Fibroblast of pulmonary artery (primary cell): ENCODE results near the gene OLA1.

ENCODE experiments used
- DNase-seq: peaks from one replicate; pipeline ENCODE4 v3.0.0-alpha.2; 2010; ENCODE audit warnings: low read depth
- H3K4me3 ChIP-seq: replicated peaks from 2 replicates; pipeline ENCODE4 v1.5.1; 2011; ENCODE audit warnings: low read depth, mild to moderate bottlenecking, control low read depth, low read length, moderate library complexity
- CTCF ChIP-seq: IDR thresholded peaks from 2 replicates; pipeline ENCODE4 v1.5.1; 2011; ENCODE audit warnings: mild to moderate bottlenecking, control low read depth, low read length, inconsistent platforms; ENCODE audit errors: missing control alignments

Gene OLA1

GRCh38 chr2:174172802-174173355 lies 75.5 kb downstream of the OLA1 start:
- TF ChIP-seq CTCF: no peak
- H3K4me3 ChIP-seq: no peak overlapping the region
- DNase-seq: no peak

DNA sequence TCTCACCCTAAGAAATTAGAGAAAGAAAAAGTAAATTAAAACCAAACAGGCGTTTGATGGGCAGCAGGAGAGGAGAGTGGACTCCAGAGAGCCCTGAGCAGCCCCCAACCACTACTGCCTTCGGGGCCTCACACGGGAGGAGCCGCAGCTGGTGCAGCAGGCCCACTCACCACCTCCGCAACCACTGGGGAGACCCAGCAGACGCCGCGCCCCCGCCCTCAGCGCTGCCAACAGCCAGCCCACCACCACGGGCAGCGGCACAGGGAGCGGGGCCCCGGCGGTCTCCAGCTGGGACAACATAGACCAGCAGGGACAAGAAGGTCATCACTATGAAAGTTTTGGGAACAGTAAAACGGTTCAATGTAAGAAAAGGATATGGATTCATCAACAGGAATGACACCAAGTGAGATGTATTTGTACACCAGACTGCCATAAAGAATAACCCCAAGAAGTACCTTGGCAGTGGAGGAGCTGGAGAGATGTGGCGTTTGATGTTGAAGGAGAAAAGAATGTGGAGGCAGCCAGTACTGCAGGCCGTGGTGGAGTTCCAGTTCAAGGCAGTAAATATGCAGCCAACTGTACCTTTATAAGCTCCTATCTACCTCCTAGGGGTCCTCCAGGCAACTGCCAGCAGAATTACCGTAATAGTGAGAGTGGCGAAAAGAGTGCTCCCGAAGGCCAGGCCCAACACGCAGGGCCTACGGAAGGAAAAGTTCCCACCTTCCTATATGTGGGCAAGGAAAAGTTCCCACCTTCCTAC lies 76.5 kb downstream of the OLA1 start:
- no peak for DNase-seq
- no peak overlapping the region for H3K4me3 ChIP-seq
- no peak for TF ChIP-seq CTCF

DNA sequence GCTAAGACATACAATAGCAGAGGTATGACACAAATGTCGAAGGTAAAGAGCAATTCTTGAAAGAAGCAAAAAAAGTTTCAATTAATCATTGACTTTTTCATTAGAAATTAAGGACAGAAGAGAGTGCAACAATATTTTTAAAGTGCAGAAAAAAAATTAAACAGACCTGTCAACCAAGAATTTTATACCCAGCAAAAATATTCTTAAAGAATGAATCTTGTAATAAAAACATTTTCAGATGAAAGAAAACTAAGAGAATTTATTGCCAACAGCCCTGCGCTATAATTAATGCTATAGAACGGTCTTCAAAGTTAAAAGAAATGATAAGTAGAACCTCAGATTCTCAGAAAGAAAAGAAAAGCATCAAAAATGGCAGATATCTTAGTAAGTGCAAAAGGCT lies 79.0 kb downstream of the OLA1 start:
- no peak for TF ChIP-seq CTCF
- no peak for DNase-seq
- no peak overlapping the region for H3K4me3 ChIP-seq

- peak; percentile 11 for DNase-seq
- TF ChIP-seq CTCF: no peak
- H3K4me3 ChIP-seq: no peak overlapping the region
Observed at GRCh38 chr2:174166261-174166660, 82.1 kb downstream of the OLA1 start.

- no peak for TF ChIP-seq CTCF
- no peak overlapping the region for H3K4me3 ChIP-seq
- DNase-seq: no peak
Observed at GRCh38 chr2:174161490-174161889, 86.8 kb downstream of the OLA1 start.

GRCh38 chr2:174158003-174158402 lies 90.3 kb downstream of the OLA1 start:
- peak; percentile 71 for TF ChIP-seq CTCF
- peak; percentile 61 for DNase-seq
- no peak overlapping the region for H3K4me3 ChIP-seq

DNA sequence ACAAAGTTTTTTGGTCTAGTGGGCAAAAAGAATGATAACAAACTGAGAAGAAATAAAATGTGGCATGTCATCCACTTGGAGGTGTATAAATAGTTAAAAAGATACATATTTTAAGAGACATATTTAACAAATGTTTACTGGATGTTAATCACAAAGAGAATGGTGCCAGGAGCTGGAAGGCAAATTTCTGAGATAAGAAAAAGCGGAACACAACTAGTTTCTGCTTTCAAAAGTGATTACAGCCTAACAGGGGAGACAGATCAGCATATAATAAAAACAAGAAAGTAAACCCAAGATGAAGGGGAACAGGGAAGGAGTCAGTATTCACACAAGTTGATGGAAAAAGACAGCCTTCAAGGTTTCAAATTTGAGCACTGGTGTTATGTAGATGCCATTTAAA lies 91.3 kb downstream of the OLA1 start:
- TF ChIP-seq CTCF: no peak
- no peak for DNase-seq
- H3K4me3 ChIP-seq: no peak overlapping the region
